ENCODE measurements around the gene NQO1. TPM values are rescaled to one million over a fixed set of nuclear protein-coding genes. Genes with fewer than 3 reads are reported as not detected.

NQO1 gene
- total and polyA plus RNA-seq, 2 donors = 7.6 to 10.3 TPM

- H3K4me3 ChIP-seq (ENCODE audit: low read length in 2 of 2) = no peak overlapping the region
- no peaks in the 10 kb centered on the region for H3K4me1 ChIP-seq (ENCODE audit: control insufficient read depth in 2 of 2, insufficient read depth in 2 of 2, low read length in 2 of 2)
- peaks cover 7 to 27% of the 10 kb centered on the region in 2 donors for H3K36me3 ChIP-seq (ENCODE audit: control insufficient read depth in 2 of 2, insufficient read depth in 2 of 2, low read length in 1 of 2)
- H3K27me3 ChIP-seq (ENCODE audit: control insufficient read depth in 2 of 2, insufficient read depth in 1 of 2, low read length in 1 of 2) = no peaks in the 10 kb centered on the region
- no peak overlapping the region for H3K27ac ChIP-seq (ENCODE audit: low read depth in 1 of 2, low read length in 1 of 2)
- H3K9me3 ChIP-seq (ENCODE audit: control insufficient read depth in 2 of 2, insufficient read depth in 1 of 2, low read length in 1 of 2) = no peaks in the 10 kb centered on the region
- no peak for DNase-seq (ENCODE audit: low read depth in 6 of 9, low spot score in 9 of 9)
- 100% methylated on average over 2 of the region's 2 CpGs for WGBS
Measured at GRCh38 chr16:69672315-69672997, 53.9 kb downstream of the NQO1 start.

GRCh38 chr16:69669577-69669976, 56.8 kb downstream of the NQO1 start:
- no peaks in the 10 kb centered on the region for H3K27me3 ChIP-seq (ENCODE audit: control insufficient read depth in 2 of 2, insufficient read depth in 1 of 2, low read length in 1 of 2)
- H3K36me3 ChIP-seq (ENCODE audit: control insufficient read depth in 2 of 2, insufficient read depth in 2 of 2, low read length in 1 of 2) = peaks cover 7 to 24% of the 10 kb centered on the region in 2 donors
- H3K9me3 ChIP-seq (ENCODE audit: control insufficient read depth in 2 of 2, insufficient read depth in 1 of 2, low read length in 1 of 2) = no peaks in the 10 kb centered on the region
- 99% methylated on average over 1 of the region's 1 CpG for WGBS
- DNase-seq (ENCODE audit: low read depth in 6 of 9, low spot score in 9 of 9) = no peak
- no peak overlapping the region for H3K27ac ChIP-seq (ENCODE audit: low read depth in 1 of 2, low read length in 1 of 2)
- no peak overlapping the region for H3K4me3 ChIP-seq (ENCODE audit: low read length in 2 of 2)
- H3K4me1 ChIP-seq (ENCODE audit: control insufficient read depth in 2 of 2, insufficient read depth in 2 of 2, low read length in 2 of 2) = no peaks in the 10 kb centered on the region

- no peak for DNase-seq (ENCODE audit: low read depth in 6 of 9, low spot score in 9 of 9)
- H3K27me3 ChIP-seq (ENCODE audit: control insufficient read depth in 2 of 2, insufficient read depth in 1 of 2, low read length in 1 of 2) = no peaks in the 10 kb centered on the region
- H3K36me3 ChIP-seq (ENCODE audit: control insufficient read depth in 2 of 2, insufficient read depth in 2 of 2, low read length in 1 of 2) = peaks cover 8 to 20% of the 10 kb centered on the region in 2 donors
- H3K4me1 ChIP-seq (ENCODE audit: control insufficient read depth in 2 of 2, insufficient read depth in 2 of 2, low read length in 2 of 2) = no peaks in the 10 kb centered on the region
- H3K9me3 ChIP-seq (ENCODE audit: control insufficient read depth in 2 of 2, insufficient read depth in 1 of 2, low read length in 1 of 2) = no peaks in the 10 kb centered on the region
- no peak overlapping the region for H3K4me3 ChIP-seq (ENCODE audit: low read length in 2 of 2)
- no peak overlapping the region for H3K27ac ChIP-seq (ENCODE audit: low read depth in 1 of 2, low read length in 1 of 2)
Measured at GRCh38 chr16:69663846-69664245, 62.5 kb downstream of the NQO1 start.

- Histone ChIP-seq H3K27ac (ENCODE audit: low read depth in 1 of 2, low read length in 1 of 2) (no peak overlapping the region), H3K36me3 (ENCODE audit: control insufficient read depth in 2 of 2, insufficient read depth in 2 of 2, low read length in 1 of 2) (peaks cover 8 to 16% of the 10 kb centered on the region in 2 donors), H3K9me3 (ENCODE audit: control insufficient read depth in 2 of 2, insufficient read depth in 1 of 2, low read length in 1 of 2) (no peaks in the 10 kb centered on the region), H3K4me1 (ENCODE audit: control insufficient read depth in 2 of 2, insufficient read depth in 2 of 2, low read length in 2 of 2) (no peaks in the 10 kb centered on the region), H3K4me3 (ENCODE audit: low read length in 2 of 2) (no peak overlapping the region), H3K27me3 (ENCODE audit: control insufficient read depth in 2 of 2, insufficient read depth in 1 of 2, low read length in 1 of 2) (no peaks in the 10 kb centered on the region)
- no peak for DNase-seq (ENCODE audit: low read depth in 6 of 9, low spot score in 9 of 9)
- WGBS = 96% methylated on average over 1 of the region's 1 CpG
Measured at GRCh38 chr16:69662901-69663300, 63.5 kb downstream of the NQO1 start.

GRCh38 chr16:69660166-69660565, 66.2 kb downstream of the NQO1 start:
- H3K36me3 ChIP-seq (ENCODE audit: control insufficient read depth in 2 of 2, insufficient read depth in 2 of 2, low read length in 1 of 2) = peaks cover 18 to 26% of the 10 kb centered on the region in 2 donors

More at GRCh38 chr16:69660166-69660565, 66.2 kb downstream of the NQO1 start:
- H3K27ac ChIP-seq (ENCODE audit: low read depth in 1 of 2, low read length in 1 of 2) = no peak overlapping the region
- no peaks in the 10 kb centered on the region for H3K27me3 ChIP-seq (ENCODE audit: control insufficient read depth in 2 of 2, insufficient read depth in 1 of 2, low read length in 1 of 2)
- no peak overlapping the region for H3K4me3 ChIP-seq (ENCODE audit: low read length in 2 of 2)
- WGBS = 94% methylated on average over 4 of the region's 4 CpGs
- H3K9me3 ChIP-seq (ENCODE audit: control insufficient read depth in 2 of 2, insufficient read depth in 1 of 2, low read length in 1 of 2) = no peaks in the 10 kb centered on the region
- H3K4me1 ChIP-seq (ENCODE audit: control insufficient read depth in 2 of 2, insufficient read depth in 2 of 2, low read length in 2 of 2) = no peaks in the 10 kb centered on the region
- no peak for DNase-seq (ENCODE audit: low read depth in 6 of 9, low spot score in 9 of 9)

Other genes starting within 250 kb of the NQO1 start
- 8.9 TPM for gene NFAT5, start 160.6 kb downstream of the NQO1 start, total RNA-seq
- 4.5 TPM for gene NFAT5, start 160.6 kb downstream of the NQO1 start, polyA plus RNA-seq
- gene NOB1, start 28.4 kb upstream of the NQO1 start, total RNA-seq = 23.2 TPM
- 32.3 TPM for gene NOB1, start 28.4 kb upstream of the NQO1 start, polyA plus RNA-seq
- 13.5 TPM for gene WWP2, start 35.8 kb upstream of the NQO1 start, total RNA-seq
- 21.1 TPM for gene WWP2, start 35.8 kb upstream of the NQO1 start, polyA plus RNA-seq
- 0.19 TPM for gene CLEC18A, start 224.8 kb upstream of the NQO1 start, total RNA-seq
- gene CLEC18A, start 224.8 kb upstream of the NQO1 start, polyA plus RNA-seq = 1.9 TPM

Data from thymus (tissue), 11 donors.